Tibial nerve (tissue), 4 donors: ENCODE measurements around the gene BLOC1S4. TPM values are rescaled to one million over a fixed set of nuclear protein-coding genes. Genes with fewer than 3 reads are reported as not detected.
"Not testable (repeated sequence)": the region's sequence is repeated elsewhere in the genome, so short reads cannot be mapped to it uniquely, and the experiment has no call there.

Source experiments
- DNase-seq, 2 donors: peaks; one replicate each; pipeline ENCODE4 v3.0.0-alpha.2; 2019; ENCODE audit warnings: low spot score in 2 of 2
- H3K27ac ChIP-seq, 4 donors: fragments of 200-600 bp; sonication (generic) in 3 of 4; one replicate each; pipeline ENCODE4 v1.5.1; 2017 to 2019; ENCODE audit warnings: mild to moderate bottlenecking in 1 of 4
- H3K27me3 ChIP-seq, 2 donors: fragments of 200-600 bp; sonication (generic) in 1 of 2; one replicate each; pipeline versions ENCODE4 v1.5.1 to v1.6.0; 2017 to 2019
- H3K36me3 ChIP-seq, 3 donors: fragments of 200-600 bp; sonication (generic); one replicate each; pipeline ENCODE4 v1.5.1; 2018 to 2019
- H3K4me1 ChIP-seq, 4 donors: fragments of 200-600 bp; sonication (generic) in 3 of 4; one replicate each; pipeline ENCODE4 v1.5.1; 2017 to 2019
- H3K4me3 ChIP-seq, 4 donors: fragments of 200-600 bp; sonication (generic) in 3 of 4; one replicate each; pipeline ENCODE4 v1.5.1; 2017 to 2019; ENCODE audit warnings: mild to moderate bottlenecking in 1 of 4, moderate library complexity in 1 of 4
- H3K9me3 ChIP-seq, 4 donors: fragments of 200-600 bp; sonication (generic) in 3 of 4; one replicate each; pipeline ENCODE4 v1.5.1; 2017 to 2019
- CTCF ChIP-seq, 5 experiments: fragments of 200-600 bp in 3 of 5; fragments of 450-650 bp in 2 of 5; sonication (generic) in 3 of 5; IDR thresholded peaks; one replicate each; pipeline ENCODE4 v1.5.1; 2016 to 2019; ENCODE audit warnings: antibody characterized with exemption in 5 of 5, mild to moderate bottlenecking in 3 of 5, moderate library complexity in 2 of 5
- EP300 ChIP-seq, 2 donors: sonication (generic); formaldehyde crosslinking; IDR thresholded peaks; one replicate each; pipeline ENCODE4 v1.6.1; 2017; ENCODE audit warnings: antibody characterized with exemption in 2 of 2, mild to moderate bottlenecking in 1 of 2
- POLR2A ChIP-seq, 2 donors: fragments of 450-650 bp; IDR thresholded peaks; one replicate each; pipeline ENCODE4 v1.6.1; 2017; ENCODE audit warnings: antibody characterized with exemption in 2 of 2, mild to moderate bottlenecking in 2 of 2, moderate library complexity in 2 of 2
- WGBS, 2 donors: methylation state at CpG; one replicate each; pipeline ENCODE4 v1.1.5; 2018; 5-methylcytosine and 5-hydroxymethylcytosine counted together
- total RNA-seq, 4 donors: library from RNA; depleted of rRNA; stranded (reverse); fragments of >200 nt; gene quantifications; one replicate each; pipeline ENCODE4 v1.1.0, GENCODE V29; 2016

The BLOC1S4 gene
- total RNA-seq, 4 donors from 2014 or later, result 18.0 to 32.8 (median 28.3) TPM

GRCh38 chr4:6753103-6753560, 37.2 kb downstream of the BLOC1S4 start:
- 74 to 93% methylated on average over 16 to 17 of the region's 18 CpGs for WGBS, 2 donors
- no peaks in the 10 kb centered on the region for H3K36me3 ChIP-seq
- no peak for DNase-seq
- no peak overlapping the region for H3K4me3 ChIP-seq
- H3K9me3 ChIP-seq, result no peaks in the 10 kb centered on the region
- TF ChIP-seq POLR2A (IDR thresholded peaks at IDR 0.05) (no peak), EP300 (IDR thresholded peaks at IDR 0.05) (no peak), CTCF (IDR thresholded peaks at IDR 0.05) (no peak)
- H3K27me3 ChIP-seq, result no peaks in the 10 kb centered on the region
- peaks cover 0 to 44% (median 24%) of the 10 kb centered on the region in 4 donors for H3K4me1 ChIP-seq
- peak overlapping the region in 2 of 4 donors; percentile 37 to 85 for H3K27ac ChIP-seq

DNA sequence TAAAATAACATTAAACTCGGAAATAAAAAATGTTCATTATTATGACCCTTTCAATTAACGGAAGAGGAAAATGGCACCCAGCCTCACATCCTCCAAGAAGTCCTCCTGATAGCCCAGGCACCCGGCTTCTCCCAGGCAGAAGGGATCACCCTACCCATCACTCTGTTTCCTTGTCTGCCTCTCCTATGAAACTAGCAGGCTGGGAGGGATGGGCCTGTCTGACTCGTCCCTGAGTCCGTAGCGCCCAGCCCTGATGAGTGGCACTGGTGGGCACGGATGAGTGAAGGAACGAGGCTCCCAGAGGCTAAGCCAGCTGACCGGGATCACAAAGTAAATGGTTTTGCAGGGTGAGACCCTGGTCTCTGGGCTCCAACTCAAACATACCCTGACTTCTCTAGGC, 37.9 kb downstream of the BLOC1S4 start:
- H3K4me1 ChIP-seq, result peaks cover 0 to 36% (median 17%) of the 10 kb centered on the region in 4 donors
- H3K27me3 ChIP-seq, result no peaks in the 10 kb centered on the region
- no peak overlapping the region for H3K4me3 ChIP-seq
- H3K9me3 ChIP-seq, result no peaks in the 10 kb centered on the region
- H3K27ac ChIP-seq, result no peak overlapping the region
- WGBS, 2 donors, result 86 to 87% methylated on average over 8 to 9 of the region's 9 CpGs
- TF ChIP-seq EP300 (IDR thresholded peaks at IDR 0.05), result no peak
- TF ChIP-seq POLR2A (IDR thresholded peaks at IDR 0.05), result no peak
- no peak for TF ChIP-seq CTCF (IDR thresholded peaks at IDR 0.05)
- no peak for DNase-seq
- no peaks in the 10 kb centered on the region for H3K36me3 ChIP-seq

GRCh38 chr4:6754481-6755087, 38.6 kb downstream of the BLOC1S4 start:
- WGBS, 2 donors, result 88 to 93% methylated on average over 3 of the region's 3 CpGs
- no peak overlapping the region for H3K4me3 ChIP-seq

DNA sequence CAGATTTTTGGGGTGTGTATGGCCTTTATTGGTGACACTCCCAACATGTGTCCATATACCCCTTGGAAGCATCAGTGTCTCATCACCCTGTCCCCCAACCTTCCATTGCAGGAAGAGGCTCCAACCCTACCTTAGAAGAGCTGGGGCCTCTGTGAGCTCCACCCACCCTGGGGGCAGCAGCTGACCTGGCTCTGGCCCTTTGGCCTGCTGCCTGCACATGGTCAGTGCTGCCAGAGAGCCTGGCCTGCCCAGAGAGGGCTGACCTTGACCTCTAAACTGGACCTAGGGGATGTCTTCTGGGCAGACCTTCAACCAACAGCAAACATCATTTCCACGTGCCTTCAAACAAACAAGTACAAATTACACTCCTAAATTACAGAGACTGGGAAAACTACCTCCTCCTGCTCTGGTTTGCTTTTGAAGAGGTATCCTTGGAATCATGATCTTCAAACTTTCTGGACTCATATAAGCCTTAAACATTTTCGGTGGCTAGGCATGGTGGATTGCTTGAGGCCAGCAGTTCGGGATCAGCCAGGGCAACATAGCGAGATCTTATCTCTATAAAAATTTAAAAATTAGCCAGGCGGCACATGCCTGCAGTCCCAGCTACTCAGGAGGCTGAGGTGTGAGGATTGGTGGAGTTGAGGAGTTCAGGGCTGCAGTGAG, 39.2 kb downstream of the BLOC1S4 start:
- DNase-seq, result no peak
- TF ChIP-seq POLR2A (IDR thresholded peaks at IDR 0.05) (no peak), EP300 (IDR thresholded peaks at IDR 0.05) (no peak), CTCF (IDR thresholded peaks at IDR 0.05) (no peak)
- Histone ChIP-seq H3K4me1 (peaks cover 0 to 23% (median 3%) of the 10 kb centered on the region in 4 donors), H3K27me3 (no peaks in the 10 kb centered on the region), H3K4me3 (no peak overlapping the region), H3K36me3 (no peaks in the 10 kb centered on the region), H3K9me3 (no peaks in the 10 kb centered on the region), H3K27ac (peak overlapping the region in 1 of 4 donors; percentile 52)
- WGBS, 2 donors, result 70 to 72% methylated on average over 5 of the region's 5 CpGs

More at GRCh38 chr4:6754481-6755087, 38.6 kb downstream of the BLOC1S4 start:
- no peak for DNase-seq
- Histone ChIP-seq H3K27me3 (no peaks in the 10 kb centered on the region), H3K9me3 (no peaks in the 10 kb centered on the region), H3K4me1 (peaks cover 0 to 29% (median 10%) of the 10 kb centered on the region in 4 donors), H3K36me3 (no peaks in the 10 kb centered on the region), H3K27ac (peak overlapping the region in 1 of 4 donors; percentile 52)
- TF ChIP-seq POLR2A (IDR thresholded peaks at IDR 0.05) (no peak), EP300 (IDR thresholded peaks at IDR 0.05) (no peak), CTCF (IDR thresholded peaks at IDR 0.05) (no peak)

- DNase-seq, H3K27me3 ChIP-seq, H3K9me3 ChIP-seq, H3K27ac ChIP-seq, H3K4me3 ChIP-seq, H3K36me3 ChIP-seq: not testable (repeated sequence)
- peaks cover 0 to 14% (median 0%) of the 10 kb centered on the region in 4 donors for H3K4me1 ChIP-seq
- 67 to 69% methylated on average over 2 to 3 of the region's 6 CpGs for WGBS, 2 donors
Measured at GRCh38 chr4:6756345-6756744, 40.4 kb downstream of the BLOC1S4 start.
